H1 (cell line): ENCODE measurements around the gene TRMT6. TPM values are rescaled to one million over a fixed set of nuclear protein-coding genes. Genes with fewer than 3 reads are reported as not detected.

Experiments used
- CTCF ChIA-PET: fragments of 300-600 bp; sonication (Branson Sonifier 250); formaldehyde crosslinking; loops from one replicate; lab custom pipeline; 2021; ENCODE audit not compliant: partially characterized antibody; lab: Charles Lee
- POLR2A ChIA-PET: fragments of 300-600 bp; sonication (Branson Sonifier 250); formaldehyde crosslinking; loops from one replicate; lab custom pipeline; 2021; ENCODE audit warnings: inconsistent platforms; ENCODE audit not compliant: partially characterized antibody; lab: Charles Lee
- DNase-seq, 2 experiments: peaks; one replicate each; pipeline versions ENCODE4 v3.0.0 to v3.0.0-alpha.2; 2010 to 2022; ENCODE audit warnings: low spot score in 2 of 2, low read depth in 1 of 2, mixed read lengths in 1 of 2
- FAIRE-seq: peaks from 2 replicates; lab custom pipeline; 2011; peaks lifted over from hg19 to GRCh38; lab: Jason Lieb, UNC
- H2AFZ ChIP-seq: 2 replicates; pipeline ENCODE4 v1.8.1; 2012; ENCODE audit warnings: low read length, inconsistent platforms
- H2AK5ac ChIP-seq: 2 replicates; pipeline ENCODE4 v1.6.1; 2013; ENCODE audit warnings: low read depth, low read length
- H2BK120ac ChIP-seq: replicated peaks from 2 replicates; pipeline ENCODE3; 2013; ENCODE audit warnings: low read depth, low read length, inconsistent platforms
- H2BK12ac ChIP-seq: 2 replicates; pipeline ENCODE4 v1.6.1; 2013; ENCODE audit warnings: low read depth, low read length
- H2BK15ac ChIP-seq: 2 replicates; pipeline ENCODE4 v1.6.1; 2013; ENCODE audit warnings: low read length
- H2BK20ac ChIP-seq: 2 replicates; pipeline ENCODE4 v1.6.1; 2013; ENCODE audit warnings: low read length
- H2BK5ac ChIP-seq: 2 replicates; pipeline ENCODE4 v1.6.1; 2013; ENCODE audit warnings: low read depth, low read length
- H3K14ac ChIP-seq: 2 replicates; pipeline ENCODE4 v1.6.1; 2013; ENCODE audit warnings: inconsistent platforms; ENCODE audit not compliant: insufficient read length
- H3K18ac ChIP-seq: 2 replicates; pipeline ENCODE4 v1.6.1; 2013; ENCODE audit warnings: low read length; ENCODE audit errors: extremely low read depth
- H3K23ac ChIP-seq: 2 replicates; pipeline ENCODE4 v1.6.1; 2013; ENCODE audit warnings: inconsistent platforms; ENCODE audit not compliant: insufficient read length
- H3K23me2 ChIP-seq: 2 replicates; pipeline ENCODE4 v1.6.1; 2013; ENCODE audit warnings: low read depth, low read length
- H3K27ac ChIP-seq: 2 replicates; pipeline ENCODE4 v1.6.1; 2011; ENCODE audit warnings: low read depth, low read length, inconsistent platforms
- H3K27me3 ChIP-seq, 4 experiments: replicated peaks in 1 of 4; 1 replicate in 1 of 4; 2 replicates in 3 of 4; pipeline versions ENCODE4 v1.6.1 to v1.8.1; 2011 to 2013; ENCODE audit warnings: low read length in 3 of 4, mild to moderate bottlenecking in 3 of 4, inconsistent platforms in 2 of 4, mixed read lengths in 2 of 4, moderate library complexity in 1 of 4; ENCODE audit not compliant: control insufficient read depth in 3 of 4, insufficient read depth in 3 of 4; ENCODE audit errors: extremely low read depth in 1 of 4
- H3K36me3 ChIP-seq, 4 experiments: 2 replicates each; pipeline versions ENCODE4 v1.6.1 to v1.8.1; 2011 to 2013; ENCODE audit warnings: mild to moderate bottlenecking in 4 of 4, low read length in 3 of 4, moderate library complexity in 2 of 4, control low read depth in 1 of 4, inconsistent platforms in 1 of 4; ENCODE audit not compliant: insufficient read depth in 4 of 4, control insufficient read depth in 2 of 4
- H3K4ac ChIP-seq: replicated peaks from 2 replicates; pipeline ENCODE3; 2013; ENCODE audit warnings: low read length, low read depth, mixed read lengths, inconsistent platforms; ENCODE audit not compliant: insufficient read length
- H3K4me1 ChIP-seq, 4 experiments: replicated peaks in 1 of 4; 1 replicate in 1 of 4; 2 replicates in 3 of 4; pipeline versions ENCODE4 v1.6.1 to v1.8.1; 2011 to 2013; ENCODE audit warnings: low read length in 3 of 4, inconsistent platforms in 2 of 4, mixed read lengths in 1 of 4; ENCODE audit not compliant: insufficient read depth in 4 of 4, control insufficient read depth in 3 of 4
- H3K4me2 ChIP-seq, 2 experiments: 2 replicates each; pipeline versions ENCODE4 v1.6.1 to v1.8.1; 2011 to 2013; ENCODE audit warnings: low read depth in 2 of 2, low read length in 2 of 2, control low read depth in 1 of 2, inconsistent platforms in 1 of 2, mild to moderate bottlenecking in 1 of 2; ENCODE audit not compliant: insufficient read depth in 1 of 2
- H3K4me3 ChIP-seq, 4 experiments: fragments of 200-600, 300-600 bp in 1 of 4; sonication (generic), shearing (Covaris generic), sonication (Bioruptor Twin) in 1 of 4; 2 replicates each; pipeline versions ENCODE4 v1.5.1 to v1.8.1; 2011 to 2016; ENCODE audit warnings: low read length in 4 of 4, low read depth in 3 of 4, control low read depth in 2 of 4, inconsistent platforms in 2 of 4, mild to moderate bottlenecking in 2 of 4, mixed read lengths in 1 of 4, moderate library complexity in 1 of 4; ENCODE audit not compliant: insufficient read depth in 2 of 4; ENCODE audit errors: extremely low read depth in 1 of 4
- H3K56ac ChIP-seq: replicated peaks from 2 replicates; pipeline ENCODE3; 2013; ENCODE audit warnings: low read depth, mild to moderate bottlenecking, mixed read lengths, low read length, inconsistent platforms; ENCODE audit not compliant: insufficient read length
- H3K79me1 ChIP-seq: 2 replicates; pipeline ENCODE4 v1.6.1; 2013; ENCODE audit warnings: low read depth, low read length, control low read depth
- H3K79me2 ChIP-seq, 2 experiments: 2 replicates each; pipeline versions ENCODE4 v1.6.1 to v1.8.1; 2012 to 2013; ENCODE audit warnings: low read length in 2 of 2, mild to moderate bottlenecking in 2 of 2, inconsistent platforms in 1 of 2; ENCODE audit not compliant: insufficient read depth in 2 of 2, control insufficient read depth in 1 of 2
- H3K9ac ChIP-seq, 4 experiments: replicated peaks in 1 of 4; 1 replicate in 1 of 4; 2 replicates in 3 of 4; pipeline versions ENCODE4 v1.6.1 to v1.8.1; 2011 to 2013; ENCODE audit warnings: low read depth in 3 of 4, low read length in 3 of 4, control low read depth in 2 of 4, mild to moderate bottlenecking in 2 of 4, moderate library complexity in 2 of 4, inconsistent platforms in 1 of 4; ENCODE audit errors: extremely low read depth in 1 of 4
- H3K9me3 ChIP-seq, 2 experiments: 2 replicates each; pipeline versions ENCODE4 v1.6.1 to v1.8.1; 2012 to 2013; ENCODE audit warnings: mild to moderate bottlenecking in 2 of 2, moderate library complexity in 2 of 2, control low read depth in 1 of 2, inconsistent platforms in 1 of 2, low read depth in 1 of 2, low read length in 1 of 2, mixed read lengths in 1 of 2; ENCODE audit not compliant: insufficient read depth in 2 of 2
- H4K20me1 ChIP-seq, 2 experiments: replicated peaks in 1 of 2; 2 replicates each; pipeline versions ENCODE3 to v1.8.1; 2011 to 2013; ENCODE audit warnings: inconsistent platforms in 2 of 2, low read length in 2 of 2, mild to moderate bottlenecking in 1 of 2; ENCODE audit not compliant: insufficient read depth in 2 of 2, control insufficient read depth in 1 of 2
- H4K5ac ChIP-seq: 2 replicates; pipeline ENCODE4 v1.6.1; 2013; ENCODE audit warnings: low read length, low read depth, mixed read lengths, inconsistent platforms; ENCODE audit not compliant: insufficient read length
- H4K8ac ChIP-seq: 2 replicates; pipeline ENCODE4 v1.8.0; 2013; ENCODE audit warnings: mild to moderate bottlenecking, moderate library complexity, low read length, inconsistent platforms; ENCODE audit not compliant: insufficient read depth; ENCODE audit errors: extremely low read depth
- H4K91ac ChIP-seq: replicated peaks from 2 replicates; pipeline ENCODE3; 2013; ENCODE audit warnings: low read length, mixed read lengths, inconsistent platforms; ENCODE audit not compliant: insufficient read length
- ASH2L ChIP-seq: fragments of 200-600, 300-600 bp; sonication (generic); IDR thresholded peaks from one replicate; pipeline ENCODE4 v1.7.1; 2017; ENCODE audit warnings: low read length
- CHD2 ChIP-seq: IDR thresholded peaks from 2 replicates; pipeline ENCODE4 v1.6.1; 2012; ENCODE audit warnings: low read length, improper control_type of control experiment
- JUND ChIP-seq: IDR thresholded peaks from 2 replicates; pipeline ENCODE4 v1.6.1; 2011; ENCODE audit warnings: mild to moderate bottlenecking, improper control_type of control experiment, low read length
- MAFK ChIP-seq: IDR thresholded peaks from 2 replicates; pipeline ENCODE4 v1.6.1; 2012; ENCODE audit warnings: low read depth, mild to moderate bottlenecking, improper control_type of control experiment, low read length
- PHF8 ChIP-seq: fragments of 200-600 bp; sonication (generic); conservative IDR thresholded peaks from 2 replicates; pipeline ENCODE4 v1.7.1; 2012; ENCODE audit warnings: low read depth, mild to moderate bottlenecking, inconsistent platforms, low read length, moderate library complexity
- POLR2A ChIP-seq, 2 experiments: IDR thresholded peaks; 1 replicate in 1 of 2; 2 replicates in 1 of 2; pipeline ENCODE4 v1.6.1; 2011; ENCODE audit warnings: low read depth in 2 of 2, low read length in 2 of 2, mild to moderate bottlenecking in 2 of 2; ENCODE audit errors: control extremely low read depth in 1 of 2
- POU5F1 ChIP-seq: IDR thresholded peaks from 2 replicates; pipeline ENCODE4 v1.6.1; 2011; ENCODE audit warnings: low read depth, mild to moderate bottlenecking, low read length, moderate library complexity
- RFX5 ChIP-seq: IDR thresholded peaks from 2 replicates; pipeline ENCODE4 v1.6.1; 2011; ENCODE audit warnings: low read depth, low read length, improper control_type of control experiment, borderline replicate concordance
- SIRT6 ChIP-seq: IDR thresholded peaks from one replicate; pipeline ENCODE4 v1.7.1; 2012; ENCODE audit warnings: low read length, inconsistent platforms
- SIX5 ChIP-seq: IDR thresholded peaks from 2 replicates; pipeline ENCODE4 v1.6.1; 2011; ENCODE audit warnings: mild to moderate bottlenecking, low read depth, low read length
- TAF7 ChIP-seq: optimal IDR thresholded peaks from 2 replicates; pipeline ENCODE3; 2011; ENCODE audit warnings: low read depth, mild to moderate bottlenecking, inconsistent platforms, low read length, moderate library complexity, borderline replicate concordance
- YY1 ChIP-seq: IDR thresholded peaks from 2 replicates; pipeline ENCODE4 v1.6.1; 2011; ENCODE audit warnings: low read depth, mild to moderate bottlenecking, low read length
- WGBS, 2 experiments: shearing (Covaris generic) in 1 of 2; methylation state at CpG; one replicate each; pipeline versions ENCODE4 v1.1.6 to v1.1.7; 2013 to 2015; ENCODE audit warnings: low lambda C conversion rate in 2 of 2, mixed read lengths in 2 of 2, inconsistent platforms in 1 of 2, low coverage in 1 of 2, missing lambda C conversion rate in 1 of 2; ENCODE audit not compliant: insufficient replicate concordance in 2 of 2, insufficient coverage in 1 of 2, insufficient read length in 1 of 2; ENCODE audit errors: extremely low coverage in 1 of 2, missing lambda C conversion rate in 1 of 2; 5-methylcytosine and 5-hydroxymethylcytosine counted together
- polyA plus RNA-seq, 7 experiments: library from polyadenylated mRNA; depleted of rRNA in 3 of 7; stranded (reverse) in 5 of 7; unstranded in 2 of 7; fragments of >200 nt in 5 of 7; fragments of 200-250 nt in 2 of 7; gene quantifications; 1 replicate in 5 of 7; 2 replicates in 1 of 7; 4 replicates in 1 of 7; pipeline versions ENCODE4 v1.2.1 to v1.2.3, GENCODE V29; 2011 to 2013; ENCODE audit warnings: missing spikeins in 2 of 7, mixed read lengths in 2 of 7
- total RNA-seq: library from RNA; stranded (reverse); fragmentation: NEBNext Ultra II Directional; extraction: Animal tissue kit (Norgen Biotek cat#: 25700); gene quantifications from 2 replicates; pipeline ENCODE4 v1.2.1, GENCODE V29; 2021
- TF ChIP-seq, protein P1 (sequence below), 3 experiments: IDR thresholded peaks; 1 replicate in 2 of 3; 2 replicates in 1 of 3; pipeline versions ENCODE4 v1.5.1 to v1.6.1; 2011; ENCODE audit warnings: low read length in 3 of 3, mild to moderate bottlenecking in 3 of 3, inconsistent platforms in 2 of 3, low read depth in 1 of 3, moderate library complexity in 1 of 3; ENCODE audit not compliant: insufficient read depth in 1 of 3; ENCODE audit errors: control extremely low read depth in 1 of 3

Gene TRMT6
- total and polyA plus RNA-seq, 2 of the 8 experiments (the other 6 are each of a cell fraction or from before 2014, with no cell fraction given), result 6.9 to 23.3 TPM

DNA sequence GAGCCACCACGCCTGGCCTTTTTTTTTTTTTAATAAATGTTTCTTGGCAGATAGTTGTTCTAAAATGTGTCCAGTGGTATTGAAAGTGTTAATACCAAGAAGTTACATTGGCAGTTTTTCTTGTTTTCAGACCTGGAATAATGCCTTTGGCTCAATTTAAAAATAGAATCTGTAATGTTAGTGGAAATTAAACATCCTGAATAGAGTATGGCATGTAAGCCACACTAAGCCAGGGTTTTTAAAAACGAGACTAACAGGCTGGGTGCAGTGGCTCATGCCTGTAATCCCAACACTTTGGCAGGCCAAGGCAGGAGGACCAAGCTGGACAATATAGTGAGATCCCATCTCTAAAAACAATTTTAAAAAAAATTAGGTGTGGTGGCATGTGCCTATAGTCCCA is 25.4 kb upstream of the TRMT6 start:
- Histone ChIP-seq H2BK120ac (no peak overlapping the region), H4K91ac (no peak overlapping the region), H3K79me2 (no peaks in the 10 kb centered on the region), H4K20me1 (peaks cover 5 to 18% of the 10 kb centered on the region in 2 experiments), H2BK12ac (no peak overlapping the region), H3K23ac (no peak overlapping the region), H3K9me3 (no peaks in the 10 kb centered on the region), H3K56ac (no peak overlapping the region), H3K27ac (no peak overlapping the region), H4K5ac (no peak overlapping the region), H2AFZ (no peak overlapping the region), H3K14ac (no peak overlapping the region), H3K27me3 (peaks cover 0 to 16% (median 6%) of the 10 kb centered on the region in 4 experiments; a peak in 5 of 7 replicates), H3K9ac (no peak overlapping the region), H3K18ac (no peak overlapping the region), H3K36me3 (peaks cover 10 to 40% (median 29%) of the 10 kb centered on the region in 4 experiments), H2BK15ac (no peak overlapping the region), H3K4me3 (no peak overlapping the region), H3K4ac (no peak overlapping the region), H2AK5ac (no peak overlapping the region), H3K79me1 (no peaks in the 10 kb centered on the region), H2BK20ac (no peak overlapping the region), H3K4me1 (peaks cover 0 to 7% (median 2%) of the 10 kb centered on the region in 4 experiments; a peak in 2 of 7 replicates), H4K8ac (no peak overlapping the region), H3K4me2 (no peak overlapping the region), H2BK5ac (no peak overlapping the region), H3K23me2 (no peaks in the 10 kb centered on the region)
- 100% methylated on average over 2 of the region's 2 CpGs; no CpG with 5 or more reads in 1 of the 2 experiments for WGBS, 2 experiments
- FAIRE-seq (no peak), DNase-seq (no peak)
- ChIA-PET POLR2A (interaction anchor here (1.3 kb wide), 1 partner anchor 10 kb away, joined by 6 read pairs; no protein-coding TSS in a partner anchor), CTCF (interaction anchor here (0.9 to 1.3 kb wide), 2 partner anchors 10 to 101 kb away, joined by 3 read pairs; no protein-coding TSS in a partner anchor)
- TF ChIP-seq JUND, result no peak
- no peak for TF ChIP-seq POU5F1
- TF ChIP-seq, protein P1, sequence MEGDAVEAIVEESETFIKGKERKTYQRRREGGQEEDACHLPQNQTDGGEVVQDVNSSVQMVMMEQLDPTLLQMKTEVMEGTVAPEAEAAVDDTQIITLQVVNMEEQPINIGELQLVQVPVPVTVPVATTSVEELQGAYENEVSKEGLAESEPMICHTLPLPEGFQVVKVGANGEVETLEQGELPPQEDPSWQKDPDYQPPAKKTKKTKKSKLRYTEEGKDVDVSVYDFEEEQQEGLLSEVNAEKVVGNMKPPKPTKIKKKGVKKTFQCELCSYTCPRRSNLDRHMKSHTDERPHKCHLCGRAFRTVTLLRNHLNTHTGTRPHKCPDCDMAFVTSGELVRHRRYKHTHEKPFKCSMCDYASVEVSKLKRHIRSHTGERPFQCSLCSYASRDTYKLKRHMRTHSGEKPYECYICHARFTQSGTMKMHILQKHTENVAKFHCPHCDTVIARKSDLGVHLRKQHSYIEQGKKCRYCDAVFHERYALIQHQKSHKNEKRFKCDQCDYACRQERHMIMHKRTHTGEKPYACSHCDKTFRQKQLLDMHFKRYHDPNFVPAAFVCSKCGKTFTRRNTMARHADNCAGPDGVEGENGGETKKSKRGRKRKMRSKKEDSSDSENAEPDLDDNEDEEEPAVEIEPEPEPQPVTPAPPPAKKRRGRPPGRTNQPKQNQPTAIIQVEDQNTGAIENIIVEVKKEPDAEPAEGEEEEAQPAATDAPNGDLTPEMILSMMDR (IDR thresholded peaks at IDR 0.05; ENCODE audit: control extremely low read depth in 1 of 3, insufficient read depth in 1 of 3, low read depth in 1 of 3, low read length in 3 of 3), result no peak
- TF ChIP-seq SIX5, result no peak
- TF ChIP-seq SIRT6, result no peak
- TF ChIP-seq CHD2, result no peak
- TF ChIP-seq YY1, result no peak
- TF ChIP-seq MAFK, result no peak
- TF ChIP-seq PHF8, result no peak
- no peak for TF ChIP-seq RFX5
- TF ChIP-seq ASH2L, result no peak
- TF ChIP-seq POLR2A (IDR thresholded peaks at IDR 0.05; ENCODE audit: control extremely low read depth in 1 of 2, low read depth in 2 of 2, low read length in 2 of 2), result no peak
- no peak for TF ChIP-seq TAF7
